Measurements from ENCODE around the gene ONECUT3.

DNA sequence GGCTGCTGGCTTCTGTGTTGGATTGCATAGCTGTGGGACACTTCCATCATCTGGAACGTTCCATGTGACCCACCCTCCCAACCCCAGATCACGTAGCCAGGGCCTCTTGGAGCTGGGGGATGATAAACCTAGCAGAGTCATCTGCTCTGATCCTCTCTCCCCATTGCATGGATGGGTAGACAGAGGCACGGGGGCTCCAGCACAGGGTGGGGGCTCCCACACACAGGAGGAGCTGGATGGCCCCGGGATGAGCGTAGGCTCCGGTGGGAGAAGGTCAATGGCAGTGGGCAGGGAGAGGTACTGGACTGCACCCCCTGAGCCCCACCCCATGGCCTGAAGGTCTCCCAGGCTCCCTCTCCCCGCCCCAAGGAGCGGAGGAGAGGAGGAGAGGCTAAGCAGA, 33.4 kb downstream of the ONECUT3 start:
- TF ChIP-seq, protein P1, sequence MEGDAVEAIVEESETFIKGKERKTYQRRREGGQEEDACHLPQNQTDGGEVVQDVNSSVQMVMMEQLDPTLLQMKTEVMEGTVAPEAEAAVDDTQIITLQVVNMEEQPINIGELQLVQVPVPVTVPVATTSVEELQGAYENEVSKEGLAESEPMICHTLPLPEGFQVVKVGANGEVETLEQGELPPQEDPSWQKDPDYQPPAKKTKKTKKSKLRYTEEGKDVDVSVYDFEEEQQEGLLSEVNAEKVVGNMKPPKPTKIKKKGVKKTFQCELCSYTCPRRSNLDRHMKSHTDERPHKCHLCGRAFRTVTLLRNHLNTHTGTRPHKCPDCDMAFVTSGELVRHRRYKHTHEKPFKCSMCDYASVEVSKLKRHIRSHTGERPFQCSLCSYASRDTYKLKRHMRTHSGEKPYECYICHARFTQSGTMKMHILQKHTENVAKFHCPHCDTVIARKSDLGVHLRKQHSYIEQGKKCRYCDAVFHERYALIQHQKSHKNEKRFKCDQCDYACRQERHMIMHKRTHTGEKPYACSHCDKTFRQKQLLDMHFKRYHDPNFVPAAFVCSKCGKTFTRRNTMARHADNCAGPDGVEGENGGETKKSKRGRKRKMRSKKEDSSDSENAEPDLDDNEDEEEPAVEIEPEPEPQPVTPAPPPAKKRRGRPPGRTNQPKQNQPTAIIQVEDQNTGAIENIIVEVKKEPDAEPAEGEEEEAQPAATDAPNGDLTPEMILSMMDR (IDR thresholded peaks at IDR 0.05; ENCODE audit: low read length): no peak
- TF ChIP-seq EZH2 (optimal IDR thresholded peaks at IDR 0.05; ENCODE audit: low read depth, low read length) (no peak), EZH2phosphoT487 (IDR thresholded peaks at IDR 0.05; ENCODE audit: low read length) (no peak)
